HepG2 (cell line): ENCODE results near the gene NUDT22. TPM values are rescaled to one million over a fixed set of nuclear protein-coding genes. Genes with fewer than 3 reads are reported as not detected.

Source experiments
- ATM ChIP-seq: fragments of 450-650 bp; IDR thresholded peaks from 2 replicates; pipeline ENCODE4 v1.7.1; 2017; ENCODE audit warnings: mild to moderate bottlenecking, borderline replicate concordance
- FIP1L1 ChIP-seq: fragments of 200-400 bp; formaldehyde crosslinking; IDR thresholded peaks from 2 replicates; pipeline ENCODE4 v1.6.1; 2018; ENCODE audit warnings: low read depth, mild to moderate bottlenecking, low read length, moderate library complexity, borderline replicate concordance; ENCODE audit not compliant: insufficient read depth
- FOXK2 ChIP-seq: fragments of 450-650 bp; IDR thresholded peaks from 2 replicates; pipeline ENCODE4 v1.6.1; 2016
- GLMP ChIP-seq: sonication (generic); formaldehyde crosslinking; IDR thresholded peaks from 2 replicates; pipeline ENCODE4 v1.9.0; 2021; ENCODE audit warnings: missing genetic modification reagents, mild to moderate bottlenecking, borderline replicate concordance
- HMGA1 ChIP-seq: sonication (generic); formaldehyde crosslinking; conservative IDR thresholded peaks from 2 replicates; pipeline ENCODE4 v1.4.0; 2020; ENCODE audit warnings: missing genetic modification reagents
- HNRNPUL1 ChIP-seq: fragments of 200-400 bp; formaldehyde crosslinking; IDR thresholded peaks from 2 replicates; pipeline ENCODE4 v1.6.1; 2017; ENCODE audit warnings: low read depth, mild to moderate bottlenecking, low read length, moderate library complexity
- ISL2 ChIP-seq: sonication (generic); formaldehyde crosslinking; IDR thresholded peaks from 2 replicates; pipeline ENCODE4 v1.5.0; 2020; ENCODE audit warnings: missing genetic modification reagents
- MAF1 ChIP-seq: sonication (generic); formaldehyde crosslinking; IDR thresholded peaks from 2 replicates; pipeline ENCODE4 v1.5.0; 2020; ENCODE audit warnings: missing genetic modification reagents, borderline replicate concordance
- MED13 ChIP-seq: sonication (generic); formaldehyde crosslinking; IDR thresholded peaks from 2 replicates; pipeline ENCODE4 v1.5.0; 2020; ENCODE audit warnings: missing genetic modification reagents
- NFE2 ChIP-seq: sonication (generic); formaldehyde crosslinking; IDR thresholded peaks from 2 replicates; pipeline ENCODE4 v1.4.0; 2020; ENCODE audit warnings: missing genetic modification reagents
- NFIC ChIP-seq: IDR thresholded peaks from 2 replicates; pipeline ENCODE4 v1.6.1; 2012; ENCODE audit warnings: mild to moderate bottlenecking, low read length, inconsistent platforms
- NR0B2 ChIP-seq: sonication (generic); formaldehyde crosslinking; IDR thresholded peaks from 2 replicates; pipeline ENCODE4 v1.4.0; 2020; ENCODE audit warnings: mild to moderate bottlenecking, missing genetic modification reagents
- ZMYM4 ChIP-seq: sonication (generic); formaldehyde crosslinking; IDR thresholded peaks from 2 replicates; pipeline ENCODE4 v1.8.1; 2023; ENCODE audit warnings: mild to moderate bottlenecking, missing genetic modification reagents
- ZNF143 ChIP-seq: sonication (generic); formaldehyde crosslinking; IDR thresholded peaks from 2 replicates; pipeline ENCODE4 v1.4.0; 2020; ENCODE audit warnings: missing genetic modification reagents
- ZNF263 ChIP-seq: sonication (generic); formaldehyde crosslinking; IDR thresholded peaks from 2 replicates; pipeline ENCODE4 v1.4.0; 2020; ENCODE audit warnings: missing genetic modification reagents
- ZNF432 ChIP-seq: sonication (generic); formaldehyde crosslinking; IDR thresholded peaks from 2 replicates; pipeline ENCODE4 v1.5.0; 2020; ENCODE audit warnings: missing genetic modification reagents, mild to moderate bottlenecking, borderline replicate concordance
- ZNF510 ChIP-seq: sonication (generic); formaldehyde crosslinking; IDR thresholded peaks from 2 replicates; pipeline ENCODE4 v1.4.0; 2020; ENCODE audit warnings: low read depth, mild to moderate bottlenecking, missing genetic modification reagents
- ZNF558 ChIP-seq: sonication (generic); formaldehyde crosslinking; IDR thresholded peaks from 2 replicates; pipeline ENCODE4 v1.9.0; 2022; ENCODE audit warnings: mild to moderate bottlenecking, missing genetic modification reagents, borderline replicate concordance
- ZNF644 ChIP-seq: IDR thresholded peaks from 2 replicates; pipeline ENCODE4 v1.6.1; 2016; ENCODE audit warnings: low read depth
- ZNF761 ChIP-seq: sonication (generic); formaldehyde crosslinking; conservative IDR thresholded peaks from 2 replicates; pipeline ENCODE4 v1.4.0; 2020; ENCODE audit warnings: mild to moderate bottlenecking, missing genetic modification reagents
- polyA plus RNA-seq, 8 experiments: library from polyadenylated mRNA; depleted of rRNA in 3 of 8; stranded (reverse) in 7 of 8; unstranded in 1 of 8; fragments of >200 nt; fragmentation: Illumina TruSeq in 4 of 8; extraction: Trizol in 4 of 8; gene quantifications; 2 replicates each; pipeline versions ENCODE4 v1.2.1 to v1.2.3, GENCODE V29; 2011 to 2016; ENCODE audit warnings: low read depth in 4 of 8, missing spikeins in 1 of 8, mixed read lengths in 1 of 8; ENCODE audit not compliant: insufficient read depth in 1 of 8
- total RNA-seq, 5 experiments: library from RNA; depleted of rRNA; stranded (reverse); fragments of >200 nt; fragmentation: Illumina TruSeq; extraction: Trizol; gene quantifications; 2 replicates each; pipeline ENCODE4 v1.2.3, GENCODE V29; 2016; ENCODE audit warnings: low read depth in 1 of 5
- TF ChIP-seq, protein P1 (sequence below): sonication (generic); formaldehyde crosslinking; IDR thresholded peaks from 2 replicates; pipeline ENCODE4 v1.4.0; 2020; ENCODE audit warnings: missing genetic modification reagents, mild to moderate bottlenecking, borderline replicate concordance
- TF ChIP-seq, protein P2 (sequence below): sonication (generic); formaldehyde crosslinking; IDR thresholded peaks from 2 replicates; pipeline ENCODE4 v1.9.0; 2022; ENCODE audit warnings: missing genetic modification reagents, mild to moderate bottlenecking, borderline replicate concordance
- TF ChIP-seq, protein P3 (sequence below): IDR thresholded peaks from 2 replicates; pipeline ENCODE4 v1.6.1; 2018; ENCODE audit warnings: missing genetic modification reagents

Gene NUDT22
- total and polyA plus RNA-seq, 2 of the 13 experiments (the other 11 are each of a cell fraction or from before 2014, with no cell fraction given): 33.5 to 39.8 TPM

- no peak for TF ChIP-seq ZMYM4
- TF ChIP-seq, protein P1, sequence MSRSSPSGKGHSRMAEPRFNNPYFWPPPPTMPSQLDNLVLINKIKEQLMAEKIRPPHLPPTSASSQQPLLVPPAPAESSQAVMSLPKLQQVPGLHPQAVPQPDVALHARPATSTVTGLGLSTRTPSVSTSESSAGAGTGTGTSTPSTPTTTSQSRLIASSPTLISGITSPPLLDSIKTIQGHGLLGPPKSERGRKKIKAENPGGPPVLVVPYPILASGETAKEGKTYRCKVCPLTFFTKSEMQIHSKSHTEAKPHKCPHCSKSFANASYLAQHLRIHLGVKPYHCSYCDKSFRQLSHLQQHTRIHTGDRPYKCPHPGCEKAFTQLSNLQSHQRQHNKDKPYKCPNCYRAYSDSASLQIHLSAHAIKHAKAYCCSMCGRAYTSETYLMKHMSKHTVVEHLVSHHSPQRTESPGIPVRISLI: no peak
- TF ChIP-seq NR0B2 (CRISPR knock-in tag): no peak
- TF ChIP-seq ZNF558 (CRISPR knock-in tag): no peak
- TF ChIP-seq HMGA1 (CRISPR knock-in tag): no peak
- no peak for TF ChIP-seq ZNF761 (CRISPR knock-in tag)
- no peak for TF ChIP-seq MED13
- TF ChIP-seq NFE2 (CRISPR knock-in tag): no peak
- TF ChIP-seq, protein P2, sequence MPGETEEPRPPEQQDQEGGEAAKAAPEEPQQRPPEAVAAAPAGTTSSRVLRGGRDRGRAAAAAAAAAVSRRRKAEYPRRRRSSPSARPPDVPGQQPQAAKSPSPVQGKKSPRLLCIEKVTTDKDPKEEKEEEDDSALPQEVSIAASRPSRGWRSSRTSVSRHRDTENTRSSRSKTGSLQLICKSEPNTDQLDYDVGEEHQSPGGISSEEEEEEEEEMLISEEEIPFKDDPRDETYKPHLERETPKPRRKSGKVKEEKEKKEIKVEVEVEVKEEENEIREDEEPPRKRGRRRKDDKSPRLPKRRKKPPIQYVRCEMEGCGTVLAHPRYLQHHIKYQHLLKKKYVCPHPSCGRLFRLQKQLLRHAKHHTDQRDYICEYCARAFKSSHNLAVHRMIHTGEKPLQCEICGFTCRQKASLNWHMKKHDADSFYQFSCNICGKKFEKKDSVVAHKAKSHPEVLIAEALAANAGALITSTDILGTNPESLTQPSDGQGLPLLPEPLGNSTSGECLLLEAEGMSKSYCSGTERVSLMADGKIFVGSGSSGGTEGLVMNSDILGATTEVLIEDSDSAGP: peak; percentile 63; the same call in 1 of the 2 replicates
- TF ChIP-seq ISL2 (CRISPR knock-in tag): no peak
- TF ChIP-seq ZNF263 (CRISPR knock-in tag): no peak
- TF ChIP-seq NFIC: no peak
- TF ChIP-seq ZNF432 (CRISPR knock-in tag): no peak
- TF ChIP-seq HNRNPUL1: no peak
- TF ChIP-seq FOXK2: no peak
- TF ChIP-seq GLMP (CRISPR knock-in tag): no peak
- no peak for TF ChIP-seq MAF1 (CRISPR knock-in tag)
- no peak for TF ChIP-seq ZNF510 (CRISPR knock-in tag)
- TF ChIP-seq ATM: no peak
- TF ChIP-seq ZNF143 (CRISPR knock-in tag): peak; percentile 12; the same call in 1 of the 2 replicates
- TF ChIP-seq, protein P3, sequence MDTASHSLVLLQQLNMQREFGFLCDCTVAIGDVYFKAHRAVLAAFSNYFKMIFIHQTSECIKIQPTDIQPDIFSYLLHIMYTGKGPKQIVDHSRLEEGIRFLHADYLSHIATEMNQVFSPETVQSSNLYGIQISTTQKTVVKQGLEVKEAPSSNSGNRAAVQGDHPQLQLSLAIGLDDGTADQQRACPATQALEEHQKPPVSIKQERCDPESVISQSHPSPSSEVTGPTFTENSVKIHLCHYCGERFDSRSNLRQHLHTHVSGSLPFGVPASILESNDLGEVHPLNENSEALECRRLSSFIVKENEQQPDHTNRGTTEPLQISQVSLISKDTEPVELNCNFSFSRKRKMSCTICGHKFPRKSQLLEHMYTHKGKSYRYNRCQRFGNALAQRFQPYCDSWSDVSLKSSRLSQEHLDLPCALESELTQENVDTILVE (CRISPR knock-in tag): peak; percentile 7; the same call in 1 of the 2 replicates
- TF ChIP-seq ZNF644 (CRISPR knock-in tag): no peak
- TF ChIP-seq FIP1L1: no peak
These were observed 505 bp downstream of the NUDT22 start (continued) for GRCh38 chr11:64226507-64227051.
